Stimulated activated CD8-positive, alpha-beta memory T cell treated with anti-CD3 and anti-CD28 coated beads, Interleukin-15, amount 100 ng/mL, for 24 hours (primary cell): Measurements from ENCODE around the gene PAX7.
"Not testable (repeated sequence)": the region's sequence is repeated elsewhere in the genome, so short reads cannot be mapped to it uniquely, and the experiment has no call there.

Source experiments
- DNase-seq: peaks from one replicate; pipeline ENCODE4 v3.0.0-alpha.2; 2020; ENCODE audit warnings: low read depth

The PAX7 gene

GRCh38 chr1:18661404-18662285 lies 31.0 kb downstream of the PAX7 start:
- no peak for DNase-seq

- no peak for DNase-seq
Observed at GRCh38 chr1:18662286-18662639, 31.6 kb downstream of the PAX7 start.

- no peak for DNase-seq
Observed at GRCh38 chr1:18666317-18666920, 35.8 kb downstream of the PAX7 start.

GRCh38 chr1:18667333-18667732 lies 36.7 kb downstream of the PAX7 start:
- no peak for DNase-seq

- DNase-seq, result no peak
Observed at GRCh38 chr1:18668046-18668445, 37.4 kb downstream of the PAX7 start.

GRCh38 chr1:18668750-18669404 lies 38.2 kb downstream of the PAX7 start:
- DNase-seq, result no peak

- DNase-seq, result no peak
Observed at GRCh38 chr1:18670121-18670867, 39.6 kb downstream of the PAX7 start.

GRCh38 chr1:18670868-18671225 lies 40.2 kb downstream of the PAX7 start:
- no peak for DNase-seq

GRCh38 chr1:18673976-18674375 lies 43.3 kb downstream of the PAX7 start:
- no peak for DNase-seq

- DNase-seq, result no peak
Observed at GRCh38 chr1:18676332-18676781, 45.7 kb downstream of the PAX7 start.

GRCh38 chr1:18681423-18681835 lies 50.8 kb downstream of the PAX7 start:
- DNase-seq, result no peak

- no peak for DNase-seq
Observed at GRCh38 chr1:18682375-18682774, 51.7 kb downstream of the PAX7 start.

GRCh38 chr1:18684303-18684702 lies 53.7 kb downstream of the PAX7 start:
- no peak for DNase-seq

GRCh38 chr1:18686540-18686939 lies 55.9 kb downstream of the PAX7 start:
- no peak for DNase-seq

- no peak for DNase-seq
Observed at GRCh38 chr1:18687273-18687672, 56.6 kb downstream of the PAX7 start.

- DNase-seq, result no peak
Observed at GRCh38 chr1:18691648-18692047, 61.0 kb downstream of the PAX7 start.

- no peak for DNase-seq
Observed at GRCh38 chr1:18693256-18694098, 62.8 kb downstream of the PAX7 start.

GRCh38 chr1:18694289-18694688 lies 63.6 kb downstream of the PAX7 start:
- not testable (repeated sequence) for DNase-seq

- DNase-seq, result no peak
Observed at GRCh38 chr1:18697541-18697940, 66.9 kb downstream of the PAX7 start.

GRCh38 chr1:18700530-18700929 lies 69.9 kb downstream of the PAX7 start:
- DNase-seq, result no peak

GRCh38 chr1:18701183-18701582 lies 70.5 kb downstream of the PAX7 start:
- DNase-seq, result no peak
